DOHH2 (cell line): Measurements from ENCODE around the gene YIF1A.

Source experiments
- H3F3A ChIP-seq: fragments of 200-600 bp; sonication (generic), shearing (Covaris generic); 2 replicates; pipeline ENCODE4 v1.6.0; 2016; ENCODE audit warnings: antibody characterized with exemption, mild to moderate bottlenecking; ENCODE audit not compliant: control insufficient read depth, insufficient read depth
- H3K27ac ChIP-seq: fragments of 200-600 bp; sonication (generic); 2 replicates; pipeline ENCODE4 v1.5.1; 2014; ENCODE audit warnings: low read depth, mild to moderate bottlenecking, low read length, moderate library complexity
- H3K27me3 ChIP-seq: fragments of 200-600 bp; sonication (generic); 2 replicates; pipeline ENCODE4 v1.6.1; 2014; ENCODE audit warnings: mild to moderate bottlenecking, low read length, mixed read lengths; ENCODE audit not compliant: control insufficient read depth
- H3K36me3 ChIP-seq: fragments of 200-600 bp; sonication (generic); 2 replicates; pipeline ENCODE4 v1.6.1; 2014; ENCODE audit warnings: mild to moderate bottlenecking, low read length, moderate library complexity, mixed read lengths; ENCODE audit not compliant: control insufficient read depth
- H3K4me1 ChIP-seq: fragments of 200-600 bp; sonication (generic); 2 replicates; pipeline ENCODE4 v1.6.1; 2014; ENCODE audit warnings: mild to moderate bottlenecking, low read length, mixed read lengths; ENCODE audit not compliant: control insufficient read depth
- H3K4me2 ChIP-seq: fragments of 200-600 bp; sonication (generic); 2 replicates; pipeline ENCODE4 v1.6.0; 2014; ENCODE audit warnings: mild to moderate bottlenecking, low read length, moderate library complexity
- H3K4me3 ChIP-seq: fragments of 200-600 bp; sonication (generic); 2 replicates; pipeline ENCODE4 v1.5.1; 2014; ENCODE audit warnings: mild to moderate bottlenecking, low read length, mixed read lengths
- H3K79me2 ChIP-seq: fragments of 200-600 bp; sonication (generic); 2 replicates; pipeline ENCODE4 v1.6.1; 2014; ENCODE audit warnings: mild to moderate bottlenecking, low read length, mixed read lengths; ENCODE audit not compliant: control insufficient read depth
- H3K9me2 ChIP-seq: fragments of 200-600 bp; sonication (generic); replicated peaks from 2 replicates; pipeline ENCODE4 v1.6.1; 2014; ENCODE audit warnings: mild to moderate bottlenecking, low read length, mixed read lengths; ENCODE audit not compliant: control insufficient read depth
- H3K9me3 ChIP-seq: fragments of 200-600 bp; sonication (generic); 2 replicates; pipeline ENCODE4 v1.6.1; 2014; ENCODE audit warnings: antibody characterized with exemption, low read length, mixed read lengths; ENCODE audit not compliant: control insufficient read depth, insufficient read depth
- H4K20me1 ChIP-seq: fragments of 200-600 bp; sonication (generic); 2 replicates; pipeline ENCODE4 v1.6.0; 2014; ENCODE audit warnings: low read depth, mild to moderate bottlenecking, antibody characterized with exemption, low read length, moderate library complexity; ENCODE audit not compliant: control insufficient read depth, insufficient read depth
- EZH2phosphoT487 ChIP-seq: fragments of 200-600 bp; sonication (generic); IDR thresholded peaks from 2 replicates; pipeline ENCODE4 v1.6.1; 2017; ENCODE audit warnings: borderline replicate concordance, mild to moderate bottlenecking, antibody characterized with exemption, low read length, moderate library complexity, mixed read lengths
- TF ChIP-seq, protein P1 (sequence below): fragments of 200-600 bp; sonication (generic); IDR thresholded peaks from one replicate; pipeline ENCODE4 v1.5.1; 2014; ENCODE audit warnings: antibody characterized with exemption, mild to moderate bottlenecking, low read depth, low read length; ENCODE audit not compliant: poor library complexity, severe bottlenecking

The YIF1A gene

DNA sequence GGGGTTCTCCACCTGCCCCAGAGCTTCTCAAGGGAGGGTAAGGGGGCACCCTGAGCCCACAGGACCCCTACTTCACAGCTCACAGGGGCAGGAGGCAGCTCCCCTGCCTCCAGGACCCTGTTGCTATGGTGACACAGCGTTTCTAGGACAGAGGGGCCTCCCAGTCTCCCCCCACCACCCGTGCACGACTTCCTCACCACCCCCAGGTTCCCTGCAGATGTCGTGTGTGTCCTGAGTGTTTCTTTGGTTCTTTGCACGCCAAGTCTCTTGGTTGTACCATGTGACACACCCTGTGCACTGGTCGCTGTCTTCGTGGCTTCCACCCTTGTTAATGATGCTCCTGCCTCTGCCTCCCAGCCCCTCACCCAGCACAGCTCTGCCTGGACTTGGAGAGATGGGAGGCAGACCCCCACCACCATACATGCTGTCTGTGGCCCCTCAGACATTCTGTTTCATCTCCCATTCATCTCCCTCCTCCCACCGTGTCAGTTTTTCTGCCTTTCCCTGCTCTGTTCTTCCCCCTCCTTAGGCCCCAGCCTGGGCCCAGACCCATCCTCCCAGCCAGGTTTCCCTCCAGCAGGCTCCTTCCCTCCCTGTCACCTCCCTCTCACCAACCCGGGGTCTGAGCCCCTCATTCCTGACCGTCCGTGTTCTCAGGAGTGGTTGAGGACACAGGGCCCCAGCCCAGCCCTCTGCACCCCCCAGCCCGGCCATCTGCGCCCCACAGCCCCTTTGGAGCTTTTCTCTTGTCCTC, 45.0 kb downstream of the YIF1A start:
- Histone ChIP-seq H3K4me2 (no peak overlapping the region), H3K9me3 (no peaks in the 10 kb centered on the region), H3K27me3 (no peaks in the 10 kb centered on the region), H3K9me2 (no peaks in the 10 kb centered on the region), H4K20me1 (no peaks in the 10 kb centered on the region), H3K79me2 (no peaks in the 10 kb centered on the region), H3K4me1 (no peaks in the 10 kb centered on the region), H3K36me3 (peaks cover 24% of the 10 kb centered on the region), H3K4me3 (no peak overlapping the region), H3F3A (no peaks in the 10 kb centered on the region; the same call in 1 of the 2 replicates), H3K27ac (no peak overlapping the region)
- TF ChIP-seq, protein P1, sequence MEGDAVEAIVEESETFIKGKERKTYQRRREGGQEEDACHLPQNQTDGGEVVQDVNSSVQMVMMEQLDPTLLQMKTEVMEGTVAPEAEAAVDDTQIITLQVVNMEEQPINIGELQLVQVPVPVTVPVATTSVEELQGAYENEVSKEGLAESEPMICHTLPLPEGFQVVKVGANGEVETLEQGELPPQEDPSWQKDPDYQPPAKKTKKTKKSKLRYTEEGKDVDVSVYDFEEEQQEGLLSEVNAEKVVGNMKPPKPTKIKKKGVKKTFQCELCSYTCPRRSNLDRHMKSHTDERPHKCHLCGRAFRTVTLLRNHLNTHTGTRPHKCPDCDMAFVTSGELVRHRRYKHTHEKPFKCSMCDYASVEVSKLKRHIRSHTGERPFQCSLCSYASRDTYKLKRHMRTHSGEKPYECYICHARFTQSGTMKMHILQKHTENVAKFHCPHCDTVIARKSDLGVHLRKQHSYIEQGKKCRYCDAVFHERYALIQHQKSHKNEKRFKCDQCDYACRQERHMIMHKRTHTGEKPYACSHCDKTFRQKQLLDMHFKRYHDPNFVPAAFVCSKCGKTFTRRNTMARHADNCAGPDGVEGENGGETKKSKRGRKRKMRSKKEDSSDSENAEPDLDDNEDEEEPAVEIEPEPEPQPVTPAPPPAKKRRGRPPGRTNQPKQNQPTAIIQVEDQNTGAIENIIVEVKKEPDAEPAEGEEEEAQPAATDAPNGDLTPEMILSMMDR: no peak
- no peak for TF ChIP-seq EZH2phosphoT487

DNA sequence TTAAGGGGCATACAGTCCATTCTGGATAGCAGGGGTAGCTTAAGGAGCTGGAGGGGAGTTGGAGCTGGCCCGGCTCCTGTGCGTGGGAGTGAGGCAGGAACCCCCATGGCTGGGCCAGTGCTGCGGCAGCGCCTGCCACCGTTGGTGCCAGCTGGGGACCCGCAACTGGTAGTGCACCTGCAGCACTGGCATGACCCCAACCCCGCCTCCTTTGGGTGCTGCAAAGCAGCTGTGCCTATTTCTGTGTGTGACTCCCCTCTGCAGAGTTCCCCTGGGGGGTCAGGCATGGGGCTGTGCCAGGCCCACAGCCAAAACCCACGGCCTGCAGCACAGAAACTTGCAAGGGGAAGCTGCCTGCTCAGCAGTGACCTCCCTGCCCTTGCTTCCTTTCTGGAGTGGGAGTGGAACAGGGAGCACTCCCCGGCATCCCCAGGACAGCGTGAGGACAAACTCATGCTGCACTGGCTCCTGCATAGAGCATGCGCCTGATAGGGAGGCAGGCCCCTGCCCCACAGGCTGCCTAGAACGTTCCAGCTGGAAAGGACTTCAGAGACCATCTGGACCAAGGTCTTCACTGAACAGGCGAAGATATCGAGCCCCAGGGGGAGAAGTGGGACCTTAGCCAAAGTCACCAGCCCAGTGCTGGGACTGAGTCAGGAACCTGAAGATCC, 46.7 kb downstream of the YIF1A start:
- TF ChIP-seq EZH2phosphoT487: no peak
- TF ChIP-seq, protein P1: no peak
- no peak overlapping the region for H3K4me3 ChIP-seq

DNA sequence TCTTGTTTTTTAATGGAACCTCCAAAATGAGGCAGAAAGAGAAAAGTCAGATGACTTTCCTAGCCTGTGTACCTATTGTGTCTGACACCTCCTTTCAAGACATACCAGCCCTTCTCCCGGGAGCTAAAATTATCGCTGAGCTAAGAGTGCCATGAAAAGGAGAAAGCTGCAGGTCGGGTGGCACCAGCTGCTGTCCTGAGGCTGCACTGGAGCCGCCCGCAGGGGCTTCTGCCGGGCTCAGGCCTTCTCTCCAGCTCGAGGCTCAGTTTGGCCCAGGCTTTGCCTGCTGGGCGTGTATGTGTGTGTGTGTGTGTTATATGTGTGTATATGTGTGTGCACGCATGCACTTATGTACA, 48.2 kb downstream of the YIF1A start:
- H4K20me1 ChIP-seq: no peaks in the 10 kb centered on the region

More for the DNA sequence above, 46.7 kb downstream of the YIF1A start:
- H3K27me3 ChIP-seq: no peaks in the 10 kb centered on the region
- no peak overlapping the region for H3K4me2 ChIP-seq
- no peaks in the 10 kb centered on the region for H3K79me2 ChIP-seq
- no peak overlapping the region for H3K27ac ChIP-seq
- no peaks in the 10 kb centered on the region for H3K9me2 ChIP-seq
- H4K20me1 ChIP-seq: no peaks in the 10 kb centered on the region
- no peaks in the 10 kb centered on the region for H3F3A ChIP-seq
- H3K9me3 ChIP-seq: no peaks in the 10 kb centered on the region
- no peaks in the 10 kb centered on the region for H3K4me1 ChIP-seq
- H3K36me3 ChIP-seq: peaks cover 28% of the 10 kb centered on the region

More for the DNA sequence above, 48.2 kb downstream of the YIF1A start:
- Histone ChIP-seq H3K9me2 (no peaks in the 10 kb centered on the region), H3K27me3 (no peaks in the 10 kb centered on the region), H3K9me3 (no peaks in the 10 kb centered on the region), H3K4me3 (no peak overlapping the region), H3F3A (no peaks in the 10 kb centered on the region), H3K4me2 (no peak overlapping the region), H3K4me1 (no peaks in the 10 kb centered on the region), H3K27ac (no peak overlapping the region), H3K79me2 (no peaks in the 10 kb centered on the region), H3K36me3 (peaks cover 34% of the 10 kb centered on the region)
- TF ChIP-seq, protein P1: no peak
- no peak for TF ChIP-seq EZH2phosphoT487
